ENCODE data around the gene KRT83. TPM values are rescaled to one million over a fixed set of nuclear protein-coding genes. Genes with fewer than 3 reads are reported as not detected.

Gene KRT83
- total RNA-seq, 2 donors from 2014 or later, result not detected

DNA sequence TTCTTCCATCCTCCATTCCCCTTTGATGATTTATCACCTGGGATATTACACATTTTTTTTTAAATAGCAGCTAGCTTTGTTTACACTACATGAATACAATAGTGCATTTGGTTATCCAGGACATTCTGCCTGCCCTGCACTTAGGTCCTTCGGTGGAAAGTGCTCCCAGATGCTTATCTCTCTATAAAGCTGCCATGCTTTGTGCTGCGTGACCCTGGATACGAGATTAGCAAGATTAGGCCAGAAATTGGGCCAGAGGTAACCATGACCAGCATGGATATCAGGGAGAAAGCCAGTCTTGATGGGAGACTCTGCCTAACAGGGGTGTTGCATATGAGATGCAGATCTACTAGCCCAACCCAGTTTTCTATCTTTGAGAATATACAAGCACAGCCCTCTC, 12.1 kb upstream of the KRT83 start:
- H3K4me3 Mint-ChIP-seq, result no peak overlapping the region
- no peak overlapping the region for H3K27ac Mint-ChIP-seq
- ATAC-seq, result no peak
- no peaks in the 10 kb centered on the region for H3K9me3 Mint-ChIP-seq
- DNase-seq (ENCODE audit: low spot score), result no peak
- peaks cover 26 to 37% of the 10 kb centered on the region in 2 donors for H3K27me3 Mint-ChIP-seq
- peaks cover 5 to 7% of the 10 kb centered on the region in 2 donors for H3K4me1 Mint-ChIP-seq (ENCODE audit: low read depth in 2 of 2)
- H3K36me3 Mint-ChIP-seq, result no peaks in the 10 kb centered on the region

GRCh38 chr12:52332381-52332780, 11.2 kb upstream of the KRT83 start:
- H3K36me3 Mint-ChIP-seq, result no peaks in the 10 kb centered on the region
- no peak overlapping the region for H3K4me3 Mint-ChIP-seq
- ATAC-seq (no peak), DNase-seq (ENCODE audit: low spot score) (no peak)
- peaks cover 8 to 12% of the 10 kb centered on the region in 2 donors for H3K4me1 Mint-ChIP-seq (ENCODE audit: low read depth in 2 of 2)
- H3K9me3 Mint-ChIP-seq, result no peaks in the 10 kb centered on the region
- H3K27me3 Mint-ChIP-seq, result peaks cover 27 to 35% of the 10 kb centered on the region in 2 donors
- H3K27ac Mint-ChIP-seq, result no peak overlapping the region

DNA sequence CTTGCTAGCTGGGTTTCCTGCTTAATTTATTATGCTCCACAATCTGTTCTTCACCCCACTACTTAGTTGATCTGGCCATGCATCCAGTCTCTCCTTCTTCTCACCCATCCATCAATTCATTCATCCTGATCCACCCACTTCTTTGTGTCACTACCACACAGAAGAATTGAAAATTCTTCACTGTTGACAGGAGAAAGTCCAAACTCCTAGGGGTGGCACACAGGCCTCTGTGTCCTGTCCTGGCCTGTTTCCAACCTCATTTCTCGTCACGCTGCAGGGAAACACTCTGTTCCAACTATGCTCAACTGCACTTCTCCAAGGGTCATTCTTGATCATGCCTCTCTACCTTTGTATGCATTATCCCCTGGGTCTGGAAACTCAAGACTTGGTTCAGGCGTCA, 10.6 kb upstream of the KRT83 start:
- H3K36me3 Mint-ChIP-seq, result no peaks in the 10 kb centered on the region
- no peak overlapping the region for H3K4me3 Mint-ChIP-seq
- H3K27ac Mint-ChIP-seq, result no peak overlapping the region
- peaks cover 32 to 39% of the 10 kb centered on the region in 2 donors for H3K27me3 Mint-ChIP-seq
- no peaks in the 10 kb centered on the region for H3K9me3 Mint-ChIP-seq
- ATAC-seq, result no peak
- no peak for DNase-seq (ENCODE audit: low spot score)
- H3K4me1 Mint-ChIP-seq (ENCODE audit: low read depth in 2 of 2), result peaks cover 12 to 16% of the 10 kb centered on the region in 2 donors

GRCh38 chr12:52331039-52331438, 9.8 kb upstream of the KRT83 start:
- Mint-ChIP-seq H3K36me3 (no peaks in the 10 kb centered on the region), H3K27ac (no peak overlapping the region), H3K9me3 (no peaks in the 10 kb centered on the region), H3K4me1 (ENCODE audit: low read depth in 2 of 2) (peaks cover 8 to 12% of the 10 kb centered on the region in 2 donors), H3K4me3 (no peak overlapping the region), H3K27me3 (peaks cover 32 to 33% of the 10 kb centered on the region in 2 donors)
- no peak for DNase-seq (ENCODE audit: low spot score)
- no peak for ATAC-seq

DNA sequence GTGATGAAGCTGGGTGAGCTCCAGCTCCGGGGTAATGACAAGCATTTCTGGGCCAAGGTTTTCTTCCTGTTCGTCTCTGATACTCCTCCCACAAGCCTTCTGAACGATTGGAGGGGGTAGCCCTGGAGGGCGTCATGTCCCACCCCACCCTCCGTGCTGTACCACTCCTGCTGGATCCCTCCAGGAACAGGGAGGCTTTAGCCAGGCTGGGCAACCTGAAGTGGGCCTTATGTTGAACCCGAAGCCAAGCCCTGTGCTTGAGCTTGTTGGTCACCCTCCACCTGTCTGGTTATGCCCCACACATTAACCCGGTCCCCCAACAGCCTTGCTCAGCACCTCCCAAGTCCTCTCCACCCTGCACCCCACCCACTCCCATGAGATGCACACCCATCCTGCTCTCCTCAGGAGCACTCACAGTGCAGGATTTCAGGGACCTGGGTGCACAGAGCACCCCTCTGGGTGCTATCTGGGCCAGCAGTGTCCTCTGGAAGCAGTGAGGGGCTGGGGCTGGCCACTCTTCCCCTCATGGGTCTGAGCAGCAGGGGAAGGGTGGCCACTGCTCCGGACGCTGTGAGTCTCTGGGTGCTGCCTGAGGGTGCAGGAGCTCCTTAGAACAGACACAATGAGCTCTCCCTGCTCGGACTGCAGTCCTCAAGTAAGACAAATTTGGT, 6.8 kb upstream of the KRT83 start:
- Mint-ChIP-seq H3K4me3 (no peak overlapping the region), H3K27ac (no peak overlapping the region), H3K27me3 (peaks cover 33 to 35% of the 10 kb centered on the region in 2 donors), H3K4me1 (ENCODE audit: low read depth in 2 of 2) (peaks cover 8 to 12% of the 10 kb centered on the region in 2 donors), H3K36me3 (no peaks in the 10 kb centered on the region), H3K9me3 (no peaks in the 10 kb centered on the region)
- DNase-seq (ENCODE audit: low spot score) (no peak), ATAC-seq (no peak)

DNA sequence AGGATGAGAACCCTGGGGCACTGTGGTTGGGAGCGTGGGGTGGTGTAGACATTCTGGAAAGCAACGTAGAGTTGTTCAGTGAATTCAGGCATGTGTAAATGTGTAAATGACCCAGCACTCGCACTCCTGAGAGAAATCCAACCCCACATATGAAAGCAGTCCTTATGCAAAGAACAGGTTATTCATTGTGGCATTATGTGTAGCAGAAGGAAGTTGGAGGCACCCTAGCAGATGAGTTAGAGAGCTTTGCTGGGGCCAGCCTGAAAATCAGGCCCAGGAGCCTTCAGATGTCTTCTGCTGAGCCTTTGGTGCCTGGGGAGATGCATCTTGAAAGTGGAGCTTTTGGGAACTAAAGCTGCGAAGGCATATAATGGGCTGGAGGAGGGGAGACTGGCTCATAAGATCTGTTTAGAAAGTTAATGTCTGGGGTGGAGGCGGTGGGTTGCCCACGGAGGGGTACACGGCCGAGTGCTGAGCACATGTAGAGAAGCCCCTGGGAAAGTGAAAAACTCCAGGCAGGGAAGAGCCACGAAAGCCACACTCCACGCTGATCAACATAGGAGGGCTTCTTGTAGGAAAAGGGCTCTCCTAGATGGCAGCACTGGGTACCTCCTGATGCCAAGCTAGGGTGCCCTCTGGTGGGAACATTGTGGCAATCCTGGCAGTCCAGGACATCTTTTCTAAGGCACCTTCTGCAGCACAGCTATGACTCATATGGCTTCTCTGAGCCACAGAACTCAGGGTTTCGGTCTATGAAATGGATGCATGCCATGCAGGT, 6.0 kb upstream of the KRT83 start:
- Mint-ChIP-seq H3K27me3 (peaks cover 33 to 35% of the 10 kb centered on the region in 2 donors), H3K27ac (no peak overlapping the region), H3K4me1 (ENCODE audit: low read depth in 2 of 2) (peaks cover 8 to 12% of the 10 kb centered on the region in 2 donors), H3K36me3 (no peaks in the 10 kb centered on the region), H3K4me3 (no peak overlapping the region), H3K9me3 (no peaks in the 10 kb centered on the region)
- DNase-seq (ENCODE audit: low spot score) (peak; percentile 80), ATAC-seq (peak; percentile 91 to 92)

DNA sequence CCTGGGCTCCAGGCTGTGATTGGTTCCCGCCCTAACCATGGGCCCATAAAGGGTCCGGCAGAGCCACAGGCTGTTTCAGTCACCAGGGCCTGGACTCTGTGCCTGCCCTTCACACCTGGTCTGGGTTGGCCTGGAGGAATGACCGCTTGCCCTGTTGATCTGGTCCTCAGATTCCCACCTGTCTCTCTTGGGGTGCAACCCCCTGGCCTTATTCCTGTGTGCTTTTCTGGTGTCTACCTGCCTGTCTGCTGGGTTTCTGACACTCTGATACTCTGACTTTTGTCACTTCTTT, 2.9 kb upstream of the KRT83 start:
- no peak for DNase-seq (ENCODE audit: low spot score)
- no peaks in the 10 kb centered on the region for H3K36me3 Mint-ChIP-seq
- H3K27ac Mint-ChIP-seq, result no peak overlapping the region
- H3K4me1 Mint-ChIP-seq (ENCODE audit: low read depth in 2 of 2), result peaks cover 8 to 12% of the 10 kb centered on the region in 2 donors
- peaks cover 33 to 37% of the 10 kb centered on the region in 2 donors for H3K27me3 Mint-ChIP-seq
- ATAC-seq, result no peak
- H3K9me3 Mint-ChIP-seq, result no peaks in the 10 kb centered on the region
- H3K4me3 Mint-ChIP-seq, result no peak overlapping the region

DNA sequence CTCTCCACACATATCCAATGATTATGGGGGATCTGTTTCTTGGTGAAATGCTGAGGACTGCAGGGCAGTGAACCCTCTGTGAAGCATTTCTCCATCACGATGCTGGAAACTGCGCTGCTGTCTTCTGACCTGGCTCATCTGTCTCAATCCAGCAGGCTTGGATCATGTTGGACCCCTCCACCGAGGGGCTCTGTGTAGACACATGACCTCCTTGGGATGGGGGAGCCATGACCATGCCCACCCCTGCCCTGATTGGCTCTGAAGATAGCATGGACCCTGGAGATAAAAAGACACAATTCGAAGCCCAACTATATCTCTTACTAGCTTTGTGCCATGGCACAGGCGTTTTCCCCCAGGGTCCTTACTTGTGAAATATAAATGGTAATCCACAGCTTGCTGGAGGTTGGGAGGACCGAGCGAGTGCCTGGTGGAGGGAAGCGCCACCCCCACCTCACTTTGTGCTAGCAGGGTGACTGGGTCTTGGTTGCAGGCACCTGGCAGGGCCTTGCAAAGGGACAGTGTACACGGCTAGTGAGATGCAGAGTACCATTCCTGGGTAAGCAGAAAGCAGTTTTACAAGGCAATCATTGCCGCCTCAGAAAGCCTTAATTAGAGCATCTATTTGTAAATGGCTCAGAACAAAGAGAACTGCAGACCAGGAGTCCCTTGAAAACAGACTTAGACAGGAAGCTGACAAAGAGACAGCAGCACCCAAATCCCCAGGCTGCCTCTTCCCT, 2.4 kb upstream of the KRT83 start:
- ATAC-seq, result no peak
- H3K4me1 Mint-ChIP-seq (ENCODE audit: low read depth in 2 of 2), result peaks cover 8 to 12% of the 10 kb centered on the region in 2 donors
- no peak for DNase-seq (ENCODE audit: low spot score)
- no peaks in the 10 kb centered on the region for H3K9me3 Mint-ChIP-seq
- H3K27me3 Mint-ChIP-seq, result peaks cover 34 to 37% of the 10 kb centered on the region in 2 donors
- no peak overlapping the region for H3K4me3 Mint-ChIP-seq
- H3K36me3 Mint-ChIP-seq, result no peaks in the 10 kb centered on the region
- H3K27ac Mint-ChIP-seq, result no peak overlapping the region

DNA sequence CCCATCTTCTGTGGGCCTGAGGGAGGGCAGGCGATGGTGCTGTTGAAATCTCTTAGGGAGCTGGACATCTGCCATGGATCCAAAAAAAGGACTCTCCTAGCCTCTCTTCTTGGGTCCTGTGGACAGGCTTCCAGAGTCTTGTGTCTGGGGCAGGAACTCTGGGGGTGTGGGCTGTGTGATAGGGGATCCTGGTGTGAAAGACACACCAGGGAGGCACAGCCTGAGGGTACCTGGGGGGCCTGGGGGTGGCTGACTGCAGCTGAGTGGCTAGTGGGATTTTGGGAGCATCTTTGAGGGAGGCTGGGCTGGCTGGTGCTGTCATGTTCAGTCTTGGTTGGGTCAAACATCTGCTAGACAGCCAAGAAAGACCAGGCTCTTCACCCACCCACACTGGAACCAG, 1.8 kb upstream of the KRT83 start:
- Mint-ChIP-seq H3K36me3 (no peaks in the 10 kb centered on the region), H3K27me3 (peaks cover 34 to 37% of the 10 kb centered on the region in 2 donors), H3K9me3 (no peaks in the 10 kb centered on the region), H3K4me1 (ENCODE audit: low read depth in 2 of 2) (peaks cover 8 to 12% of the 10 kb centered on the region in 2 donors), H3K27ac (no peak overlapping the region), H3K4me3 (no peak overlapping the region)
- DNase-seq (ENCODE audit: low spot score) (no peak), ATAC-seq (no peak)

- peaks cover 30 to 31% of the 10 kb centered on the region in 2 donors for H3K27me3 Mint-ChIP-seq
- H3K9me3 Mint-ChIP-seq, result no peaks in the 10 kb centered on the region
- no peak overlapping the region for H3K4me3 Mint-ChIP-seq
- H3K27ac Mint-ChIP-seq, result no peak overlapping the region
- H3K36me3 Mint-ChIP-seq, result no peaks in the 10 kb centered on the region
- peaks cover under 1 to 4% of the 10 kb centered on the region in 2 donors for H3K4me1 Mint-ChIP-seq (ENCODE audit: low read depth in 2 of 2)
- ATAC-seq (no peak), DNase-seq (ENCODE audit: low spot score) (no peak)
These were observed 871 bp upstream of the KRT83 start for GRCh38 chr12:52322069-52322468.

GRCh38 chr12:52321418-52321817, 220 bp upstream of the KRT83 start:
- H3K27ac Mint-ChIP-seq, result no peak overlapping the region
- no peaks in the 10 kb centered on the region for H3K36me3 Mint-ChIP-seq
- H3K27me3 Mint-ChIP-seq, result peaks cover 26 to 29% of the 10 kb centered on the region in 2 donors
- DNase-seq (ENCODE audit: low spot score), result no peak
- H3K4me3 Mint-ChIP-seq, result no peak overlapping the region
- no peaks in the 10 kb centered on the region for H3K4me1 Mint-ChIP-seq (ENCODE audit: low read depth in 2 of 2)
- H3K9me3 Mint-ChIP-seq, result no peaks in the 10 kb centered on the region
- ATAC-seq, result no peak

DNA sequence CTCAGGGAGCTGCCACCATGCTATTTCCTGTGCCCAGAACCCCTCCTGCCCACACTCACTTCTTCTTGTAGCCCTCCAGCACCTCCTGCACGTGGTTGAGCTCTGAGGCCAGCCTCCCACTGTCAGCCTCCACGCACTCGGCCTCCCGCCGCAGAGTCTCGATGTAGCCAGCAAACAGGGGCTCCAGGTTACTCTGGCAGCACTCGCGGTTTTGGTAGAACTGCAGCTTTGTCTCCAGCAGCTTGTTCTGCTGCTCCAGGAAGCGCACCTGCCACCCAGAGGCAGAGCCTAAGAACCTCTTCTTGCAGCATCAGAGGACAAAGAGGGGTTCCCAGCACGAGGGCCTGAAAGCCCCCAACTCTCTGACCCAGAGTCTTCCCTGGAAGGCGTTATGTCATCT, 2.1 kb downstream of the KRT83 start:
- Mint-ChIP-seq H3K9me3 (no peaks in the 10 kb centered on the region), H3K4me3 (no peak overlapping the region), H3K4me1 (ENCODE audit: low read depth in 2 of 2) (peaks cover 0 to 4% of the 10 kb centered on the region in 2 donors), H3K27ac (no peak overlapping the region), H3K27me3 (peaks cover 15 to 18% of the 10 kb centered on the region in 2 donors), H3K36me3 (no peaks in the 10 kb centered on the region)
- ATAC-seq (no peak), DNase-seq (ENCODE audit: low spot score) (no peak)

DNA sequence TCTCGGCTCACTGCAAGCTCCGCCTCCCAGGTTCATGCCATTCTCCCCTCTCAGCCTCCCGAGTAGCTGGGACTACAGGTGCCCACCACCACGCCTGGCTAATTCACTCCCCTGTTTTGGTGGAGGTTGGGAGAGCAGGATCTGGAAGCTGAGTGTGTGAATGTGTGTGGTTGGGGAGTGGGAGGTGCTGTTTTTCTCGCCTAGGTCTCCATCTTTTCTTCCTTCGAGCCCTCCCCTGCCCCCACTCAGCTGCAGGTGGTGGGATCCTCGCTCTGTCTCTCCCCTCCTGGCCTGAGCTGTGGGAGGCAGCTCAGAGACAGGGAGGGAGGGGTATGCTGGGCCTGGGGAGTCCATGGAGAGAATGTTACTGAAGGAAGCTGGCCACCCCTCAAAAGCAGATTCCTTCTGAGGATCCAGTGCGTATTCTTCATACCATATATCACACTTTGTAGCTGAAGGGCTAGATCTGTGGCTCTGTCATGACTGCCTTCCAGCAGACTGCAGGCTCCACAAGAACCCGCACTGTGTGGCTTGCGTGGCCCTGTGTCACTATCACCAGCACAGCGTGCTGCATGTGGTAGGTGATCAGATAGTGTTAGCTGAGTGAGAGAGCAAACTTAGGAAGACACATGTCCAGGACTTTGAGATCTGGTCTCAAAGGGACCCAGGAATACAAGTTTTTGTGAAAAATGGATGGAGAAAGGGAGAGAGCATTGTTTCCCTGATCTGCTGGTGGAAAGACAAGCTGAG, 2.8 kb downstream of the KRT83 start:
- Mint-ChIP-seq H3K27ac (no peak overlapping the region), H3K36me3 (no peaks in the 10 kb centered on the region), H3K4me1 (ENCODE audit: low read depth in 2 of 2) (peaks cover 0 to 4% of the 10 kb centered on the region in 2 donors), H3K27me3 (peaks cover 13 to 17% of the 10 kb centered on the region in 2 donors), H3K9me3 (no peaks in the 10 kb centered on the region), H3K4me3 (no peak overlapping the region)
- DNase-seq (ENCODE audit: low spot score), result no peak
- no peak for ATAC-seq
